GM18502 (cell line): ENCODE data around the gene CFAP61.
"Not testable (repeated sequence)": the region's sequence is repeated elsewhere in the genome, so short reads cannot be mapped to it uniquely, and the experiment has no call there.

ENCODE experiments used
- ATAC-seq: cut with Tn5 transposase; IDR thresholded peaks from one replicate; pipeline ENCODE4 v1.9.1; 2021; ENCODE audit warnings: mild to moderate bottlenecking; ENCODE audit not compliant: unreplicated experiment, poor library complexity

The CFAP61 gene

GRCh38 chr20:20085071-20085470 lies 32.7 kb downstream of the CFAP61 start:
- ATAC-seq, result no peak

- ATAC-seq, result no peak
These were observed 33.5 kb downstream of the CFAP61 start for GRCh38 chr20:20085812-20086211.

- no peak for ATAC-seq
These were observed 36.7 kb downstream of the CFAP61 start for GRCh38 chr20:20089018-20089417.

- no peak for ATAC-seq
These were observed 37.6 kb downstream of the CFAP61 start for GRCh38 chr20:20089939-20090338.

DNA sequence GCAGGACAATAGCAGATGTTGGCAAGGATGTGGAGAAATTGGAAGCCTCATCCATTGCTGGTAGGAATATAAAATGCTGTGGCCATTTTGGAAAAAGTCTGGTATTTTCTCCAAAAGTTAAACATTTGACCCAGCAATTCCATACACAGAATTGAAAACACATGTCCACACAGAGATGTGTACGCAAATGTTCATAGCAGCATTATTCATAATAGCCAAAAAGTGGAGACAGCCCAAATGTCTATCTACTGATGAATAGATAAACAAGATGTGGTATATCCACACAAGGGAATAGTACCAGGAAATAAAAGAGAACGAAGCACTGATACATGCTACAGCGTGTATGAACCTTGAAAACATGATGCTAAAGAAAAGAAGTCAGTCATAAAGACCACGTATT lies 40.5 kb downstream of the CFAP61 start:
- ATAC-seq, result no peak

DNA sequence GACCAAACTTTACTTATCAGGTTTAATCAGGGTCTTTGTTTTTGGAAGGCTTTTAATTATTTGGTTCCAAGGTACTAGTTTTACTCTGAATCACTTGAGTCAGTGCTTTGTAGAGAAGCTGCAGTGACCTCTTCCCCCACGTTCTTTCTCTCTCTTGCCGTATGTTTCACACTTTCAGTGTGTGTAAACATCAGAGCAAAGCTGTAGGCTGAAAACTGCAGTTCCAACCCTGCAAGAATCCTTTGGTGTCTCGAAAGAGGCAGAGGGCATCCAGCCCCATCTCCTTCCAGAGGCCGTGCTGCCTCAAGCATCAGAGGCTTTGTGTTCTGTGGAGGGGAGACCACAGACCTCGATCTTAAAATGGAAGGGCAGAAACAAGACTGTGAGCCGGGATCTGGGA lies 42.1 kb downstream of the CFAP61 start:
- ATAC-seq, result no peak

GRCh38 chr20:20095114-20095872 lies 43.0 kb downstream of the CFAP61 start:
- ATAC-seq, result no peak

GRCh38 chr20:20096421-20096820 lies 44.1 kb downstream of the CFAP61 start:
- ATAC-seq, result no peak

GRCh38 chr20:20100881-20101280 lies 48.5 kb downstream of the CFAP61 start:
- no peak for ATAC-seq

- no peak for ATAC-seq
These were observed 49.8 kb downstream of the CFAP61 start for GRCh38 chr20:20102163-20102562.

DNA sequence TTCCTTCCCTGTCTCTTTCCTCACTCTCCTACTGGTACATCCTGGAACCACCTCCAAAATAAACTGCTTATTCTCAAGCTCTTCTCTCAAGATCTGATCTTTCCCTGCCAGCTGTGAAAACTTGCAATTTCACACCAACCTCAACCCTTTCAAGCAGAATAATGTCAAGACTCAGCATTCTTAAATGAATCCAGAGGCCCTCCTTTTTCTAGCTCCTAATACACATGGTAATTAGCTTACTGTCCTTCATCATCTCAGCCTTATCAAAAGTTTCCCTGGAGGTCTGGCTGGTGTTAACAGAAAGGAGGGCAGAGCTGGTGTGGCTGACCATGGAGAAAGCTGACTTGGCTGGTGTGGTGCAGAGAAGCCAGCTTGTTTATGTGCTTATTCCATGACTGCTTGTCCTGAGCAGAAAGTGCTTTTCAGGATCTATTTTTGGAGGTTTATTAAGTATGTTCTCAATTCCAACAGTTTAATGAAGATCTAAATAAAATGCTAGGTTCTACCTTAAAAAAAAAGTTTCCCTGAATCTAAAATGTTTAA lies 50.5 kb downstream of the CFAP61 start:
- no peak for ATAC-seq

GRCh38 chr20:20103486-20103885 lies 51.2 kb downstream of the CFAP61 start:
- ATAC-seq, result no peak

DNA sequence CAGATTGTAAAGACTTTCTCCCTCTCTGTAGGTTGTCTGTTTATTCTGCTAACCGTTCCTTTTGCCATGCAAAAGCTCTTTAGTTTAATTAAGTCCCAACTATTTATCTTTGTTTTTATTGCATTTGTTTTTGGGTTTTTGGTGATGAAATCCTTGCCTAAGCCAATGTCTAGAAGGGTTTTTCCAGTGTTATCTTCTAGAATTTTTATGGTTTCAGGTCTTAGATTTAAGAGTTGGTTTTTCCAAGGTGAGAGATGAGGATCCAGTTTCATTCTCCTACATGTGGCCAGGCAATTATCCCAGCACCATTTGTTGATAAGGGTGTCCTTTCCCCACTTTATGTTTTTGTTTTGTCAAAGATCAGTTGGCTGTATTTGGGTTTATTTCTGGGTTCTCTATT lies 70.9 kb downstream of the CFAP61 start:
- not testable (repeated sequence) for ATAC-seq

DNA sequence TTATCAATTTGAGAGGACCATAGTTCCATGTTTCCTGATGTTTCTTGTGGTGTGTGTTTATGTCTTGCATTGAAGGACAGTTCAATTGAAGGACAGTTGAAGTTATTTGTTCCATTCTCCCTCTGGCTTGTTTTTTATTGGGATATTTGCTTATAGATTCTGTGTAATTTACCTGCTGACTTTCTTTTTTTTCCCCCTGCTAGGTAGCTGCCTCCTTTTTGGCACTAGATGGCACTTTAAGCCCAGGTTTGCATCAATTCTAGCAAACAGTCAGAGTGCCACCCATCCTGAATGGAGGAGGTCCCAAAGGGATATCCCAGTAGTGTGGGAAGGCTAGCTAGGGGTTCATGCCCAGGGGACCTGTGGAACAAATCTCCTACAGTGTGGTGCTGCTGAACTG lies 78.1 kb downstream of the CFAP61 start:
- ATAC-seq, result no peak

GRCh38 chr20:20134941-20135575 lies 82.7 kb downstream of the CFAP61 start:
- no peak for ATAC-seq

- ATAC-seq, result no peak
These were observed 84.0 kb downstream of the CFAP61 start for GRCh38 chr20:20136313-20136712.

GRCh38 chr20:20137851-20138250 lies 85.5 kb downstream of the CFAP61 start:
- ATAC-seq, result no peak

DNA sequence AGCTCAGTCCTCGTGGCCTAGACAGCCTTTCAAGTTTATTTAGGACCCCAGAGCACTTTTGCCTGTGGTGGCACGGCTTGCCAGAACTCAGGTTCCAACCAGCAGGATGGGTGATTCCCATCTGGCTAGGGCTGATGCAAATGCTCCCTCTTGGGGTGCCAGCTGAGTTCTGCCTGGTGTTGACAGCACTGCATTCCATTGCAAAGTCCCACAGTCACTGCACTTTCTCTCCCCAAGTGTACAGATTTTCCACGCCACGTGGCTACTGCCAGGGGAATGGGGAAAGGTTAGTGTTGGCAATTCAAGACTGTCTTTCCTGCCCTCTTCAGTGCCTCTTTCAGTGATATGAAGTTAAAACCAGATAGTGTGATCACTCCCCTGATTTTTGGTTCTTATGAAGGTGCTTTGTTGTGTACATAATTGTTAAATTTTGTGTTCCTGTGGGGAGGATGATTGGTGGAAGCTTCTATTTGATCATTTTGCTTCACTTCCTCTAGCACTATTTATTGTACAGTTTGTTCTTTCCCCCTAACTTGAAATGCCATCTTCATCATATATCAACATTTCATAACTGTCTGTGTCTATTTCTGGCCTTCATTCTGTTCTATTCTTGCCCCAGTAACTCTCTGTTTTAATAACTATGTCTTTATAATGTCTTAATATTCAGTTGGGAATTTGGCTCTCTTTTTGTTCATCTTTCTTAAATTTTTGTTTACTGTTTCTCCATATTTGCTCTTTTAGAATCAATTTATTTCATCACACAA lies 86.2 kb downstream of the CFAP61 start:
- no peak for ATAC-seq

DNA sequence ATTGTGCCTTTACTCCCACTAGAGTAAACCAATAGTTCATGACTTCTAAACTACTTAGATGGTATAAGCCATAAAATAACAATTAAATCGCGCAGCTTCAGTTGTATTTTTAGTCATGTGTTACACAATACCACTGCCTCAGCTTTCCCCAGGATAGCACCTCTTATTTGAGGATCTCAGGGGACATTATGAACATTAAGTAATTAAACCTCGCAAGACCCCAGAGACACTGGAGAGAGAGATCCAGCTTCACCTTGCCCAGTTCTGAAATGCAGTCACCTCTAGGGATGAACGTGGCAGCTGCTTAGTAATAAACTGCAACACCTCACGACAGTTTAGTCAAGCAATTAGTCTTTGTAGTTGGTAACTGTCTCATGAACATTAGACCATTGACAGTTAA lies 87.1 kb downstream of the CFAP61 start:
- no peak for ATAC-seq

DNA sequence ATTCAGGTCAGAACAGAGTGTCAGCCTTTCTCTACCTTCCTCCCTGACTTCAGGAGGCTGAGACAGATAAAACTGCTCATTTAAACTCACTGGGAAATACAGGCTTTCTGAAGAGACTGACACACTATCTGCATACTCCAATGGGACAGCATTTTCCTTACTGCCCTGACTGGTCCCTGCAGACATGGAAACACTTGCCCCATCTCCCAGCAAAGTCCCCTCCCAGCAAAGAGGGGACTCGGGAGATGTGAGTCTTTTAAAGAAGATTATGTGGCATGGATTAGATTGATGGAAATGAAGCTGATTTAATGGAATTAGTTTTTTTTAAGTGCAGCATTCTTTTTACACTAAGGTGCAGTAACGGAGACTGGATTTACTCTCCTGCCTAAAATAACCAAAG lies 90.8 kb downstream of the CFAP61 start:
- ATAC-seq, result no peak

DNA sequence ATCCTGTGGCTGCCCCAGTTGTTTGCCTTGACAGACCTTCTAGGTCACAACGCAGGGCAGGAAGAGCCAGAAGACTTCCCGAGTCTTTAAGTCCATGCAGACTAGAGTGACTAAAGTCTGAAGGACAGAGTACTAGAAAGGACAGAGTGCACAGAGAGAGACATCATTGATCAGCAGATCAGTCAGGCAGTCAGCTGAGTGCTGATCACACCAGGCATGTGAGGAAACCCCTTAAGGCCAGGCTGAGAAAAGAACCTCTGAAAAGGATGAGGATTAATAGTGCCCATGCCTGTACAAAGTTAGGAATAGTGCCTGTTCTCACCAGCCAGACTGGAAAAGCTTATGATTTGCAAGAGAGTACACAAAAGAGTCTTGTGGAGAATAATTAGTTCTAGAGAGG lies 91.3 kb downstream of the CFAP61 start:
- no peak for ATAC-seq
